Liver (tissue), 9 donors: Measurements from ENCODE around the gene CATSPER3. TPM values are rescaled to one million over a fixed set of nuclear protein-coding genes. Genes with fewer than 3 reads are reported as not detected.

Experiments
- DNase-seq: peaks from one replicate; pipeline ENCODE4 v3.0.0-alpha.2; 2017; ENCODE audit warnings: low spot score
- H3K27ac ChIP-seq, 2 donors: one replicate each; pipeline ENCODE4 v1.7.0; 2013; ENCODE audit warnings: inconsistent platforms in 2 of 2, low read length in 2 of 2, control low read depth in 1 of 2, low read depth in 1 of 2, mild to moderate bottlenecking in 1 of 2
- H3K27me3 ChIP-seq, 4 donors: one replicate each; pipeline versions ENCODE4 v1.6.1 to v1.7.0; 2013; ENCODE audit warnings: low read length in 3 of 4, inconsistent platforms in 1 of 4, mild to moderate bottlenecking in 1 of 4, moderate library complexity in 1 of 4; ENCODE audit not compliant: control insufficient read depth in 4 of 4, insufficient read depth in 4 of 4
- H3K36me3 ChIP-seq, 4 donors: one replicate each; pipeline versions ENCODE4 v1.6.1 to v1.7.0; 2013; ENCODE audit warnings: low read length in 3 of 4, mild to moderate bottlenecking in 3 of 4, low read depth in 1 of 4, moderate library complexity in 1 of 4; ENCODE audit not compliant: control insufficient read depth in 4 of 4, insufficient read depth in 3 of 4
- H3K4me1 ChIP-seq, 4 donors: one replicate each; pipeline versions ENCODE4 v1.6.1 to v1.7.0; 2013; ENCODE audit warnings: low read length in 3 of 4, mild to moderate bottlenecking in 3 of 4, moderate library complexity in 1 of 4; ENCODE audit not compliant: control insufficient read depth in 4 of 4, insufficient read depth in 4 of 4
- H3K4me3 ChIP-seq, 3 donors: one replicate each; pipeline versions ENCODE4 v1.6.1 to v1.7.0; 2013; ENCODE audit warnings: low read length in 3 of 3, control low read depth in 1 of 3, low read depth in 1 of 3, mild to moderate bottlenecking in 1 of 3
- H3K9ac ChIP-seq, 2 donors: one replicate each; pipeline ENCODE4 v1.7.0; 2013; ENCODE audit warnings: low read length in 2 of 2, mild to moderate bottlenecking in 2 of 2, moderate library complexity in 2 of 2, control low read depth in 1 of 2, low read depth in 1 of 2
- H3K9me3 ChIP-seq, 4 donors: one replicate each; pipeline versions ENCODE4 v1.6.1 to v1.7.0; 2013; ENCODE audit warnings: low read length in 3 of 4; ENCODE audit not compliant: control insufficient read depth in 4 of 4
- EGR1 ChIP-seq, 2 donors: IDR thresholded peaks; 2 replicates each; pipeline ENCODE4 v1.6.1; 2016 to 2018; ENCODE audit warnings: antibody characterized with exemption in 2 of 2, low read depth in 2 of 2
- FOXA1 ChIP-seq: IDR thresholded peaks from 2 replicates; pipeline ENCODE4 v1.6.1; 2016; ENCODE audit warnings: antibody characterized with exemption
- FOXA2 ChIP-seq: IDR thresholded peaks from 2 replicates; pipeline ENCODE4 v1.6.1; 2016; ENCODE audit warnings: antibody characterized with exemption
- GABPA ChIP-seq, 2 donors: IDR thresholded peaks in 1 of 2; conservative IDR thresholded peaks in 1 of 2; 2 replicates each; pipeline ENCODE4 v1.6.1; 2016; ENCODE audit warnings: antibody characterized with exemption in 2 of 2, mild to moderate bottlenecking in 1 of 2, moderate library complexity in 1 of 2
- HNF4A ChIP-seq, 2 donors: conservative IDR thresholded peaks; 2 replicates each; pipeline ENCODE4 v1.6.1; 2016; ENCODE audit warnings: antibody characterized with exemption in 2 of 2, mild to moderate bottlenecking in 2 of 2
- HNF4G ChIP-seq: IDR thresholded peaks from 2 replicates; pipeline ENCODE4 v1.6.1; 2016; ENCODE audit warnings: antibody characterized with exemption
- JUND ChIP-seq, 2 donors: IDR thresholded peaks; 2 replicates each; pipeline ENCODE4 v1.6.1; 2016; ENCODE audit warnings: antibody characterized with exemption in 2 of 2
- NR2F2 ChIP-seq: IDR thresholded peaks from 2 replicates; pipeline ENCODE4 v1.6.1; 2016; ENCODE audit warnings: antibody characterized with exemption
- RAD21 ChIP-seq, 2 donors: IDR thresholded peaks; 2 replicates each; pipeline ENCODE4 v1.6.1; 2016; ENCODE audit warnings: antibody characterized with exemption in 2 of 2, mild to moderate bottlenecking in 2 of 2
- RXRA ChIP-seq, 2 donors: IDR thresholded peaks; 2 replicates each; pipeline ENCODE4 v1.6.1; 2017 to 2018; ENCODE audit warnings: antibody characterized with exemption in 2 of 2, mild to moderate bottlenecking in 1 of 2
- SP1 ChIP-seq: IDR thresholded peaks from 2 replicates; pipeline ENCODE4 v1.6.1; 2018; ENCODE audit warnings: antibody characterized with exemption, mild to moderate bottlenecking
- TAF1 ChIP-seq: conservative IDR thresholded peaks from 2 replicates; pipeline ENCODE4 v1.6.1; 2016; ENCODE audit warnings: antibody characterized with exemption, mild to moderate bottlenecking
- YY1 ChIP-seq: IDR thresholded peaks from 2 replicates; pipeline ENCODE4 v1.6.1; 2016; ENCODE audit warnings: antibody characterized with exemption, mild to moderate bottlenecking
- WGBS: extraction: QIAGEN DNeasy Blood & Tissue Kit; methylation state at CpG from one replicate; pipeline ENCODE4 v1.1.7; 2013; 5-methylcytosine and 5-hydroxymethylcytosine counted together
- polyA plus RNA-seq, 2 donors: library from polyadenylated mRNA; stranded (reverse) in 1 of 2; unstranded in 1 of 2; fragments of 200-250 nt in 1 of 2; fragments of >200 nt in 1 of 2; fragmentation: Nextera tagmentation in 1 of 2; extraction: Ambion mirVana in 1 of 2; gene quantifications; one replicate each; pipeline versions ENCODE4 v1.2.1 to v1.2.3, GENCODE V29; 2013 to 2015
- total RNA-seq, 2 donors: library from RNA; depleted of rRNA; stranded (reverse); fragments of >200 nt; gene quantifications; one replicate each; pipeline ENCODE4 v1.2.3, GENCODE V29; 2014
- TF ChIP-seq, protein P1 (sequence below): IDR thresholded peaks from 2 replicates; pipeline ENCODE4 v1.6.1; 2016; ENCODE audit warnings: antibody characterized with exemption
- TF ChIP-seq, protein P2 (sequence below): IDR thresholded peaks from 2 replicates; pipeline ENCODE4 v1.6.1; 2016; ENCODE audit warnings: antibody characterized with exemption
- TF ChIP-seq, protein P3 (sequence below): fragments of 150-350 bp; IDR thresholded peaks from 2 replicates; pipeline ENCODE4 v1.5.1; 2017; ENCODE audit warnings: improper control_type of control experiment, low read depth, low read length; ENCODE audit not compliant: missing input control
- TF ChIP-seq, protein P4 (sequence below): IDR thresholded peaks from 2 replicates; pipeline ENCODE4 v1.6.1; 2016; ENCODE audit warnings: antibody characterized with exemption, mild to moderate bottlenecking
- TF ChIP-seq, protein P5 (sequence below): IDR thresholded peaks from 2 replicates; pipeline ENCODE4 v1.6.1; 2016; ENCODE audit warnings: antibody characterized with exemption
- donor health status: healthy.
- donor health status: healthy.
- donor health status: healthy.
- donor health status: healthy.
- donor health status: healthy.

CATSPER3 gene
- total and polyA plus RNA-seq, 4 donors, result 0.28 to 0.37 (median 0.34) TPM

DNA sequence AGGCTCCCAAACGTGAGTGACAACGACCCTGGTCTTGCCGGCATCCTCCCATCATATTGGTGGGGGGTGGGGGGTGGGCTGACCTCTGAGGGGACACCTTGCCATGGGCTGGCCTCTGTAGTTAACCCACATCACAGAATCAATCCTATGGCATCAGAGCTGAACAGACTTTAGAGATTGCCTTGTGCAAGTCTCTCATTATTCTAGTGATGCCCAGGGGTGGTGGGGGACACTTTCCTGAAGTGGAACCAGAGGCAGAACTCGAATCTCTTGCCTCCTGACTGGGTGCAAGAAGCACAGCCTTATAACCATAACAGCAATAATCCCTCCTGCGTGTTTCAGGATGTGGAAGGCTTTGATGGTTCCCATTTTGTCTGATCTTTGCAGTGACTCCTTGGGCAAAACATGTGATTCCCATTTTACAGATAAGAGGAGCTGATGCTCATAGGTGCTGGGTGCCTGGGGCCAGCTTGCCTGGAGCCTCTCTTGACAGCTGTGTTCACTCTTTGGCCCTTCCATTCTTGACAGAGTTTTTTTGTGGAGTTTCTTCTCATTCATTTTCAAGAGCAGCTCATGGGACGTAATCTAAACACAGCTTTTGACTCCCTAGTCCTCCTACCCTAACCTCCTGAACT lies 84.9 kb downstream of the CATSPER3 start:
- H3K9me3 ChIP-seq, result no peaks in the 10 kb centered on the region
- H3K27me3 ChIP-seq, result peaks cover 4 to 10% (median 6%) of the 10 kb centered on the region in 4 donors
- no peak overlapping the region for H3K9ac ChIP-seq
- H3K4me1 ChIP-seq, result peaks cover 0 to 1% (median 0%) of the 10 kb centered on the region in 4 donors
- no peak for DNase-seq
- no peak for TF ChIP-seq GABPA (IDR thresholded peaks at IDR 0.05 in 1 of 2, conservative IDR thresholded peaks at IDR 0.05 in 1 of 2)
- TF ChIP-seq, protein P1, sequence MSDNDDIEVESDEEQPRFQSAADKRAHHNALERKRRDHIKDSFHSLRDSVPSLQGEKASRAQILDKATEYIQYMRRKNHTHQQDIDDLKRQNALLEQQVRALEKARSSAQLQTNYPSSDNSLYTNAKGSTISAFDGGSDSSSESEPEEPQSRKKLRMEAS, result no peak
- TF ChIP-seq HNF4A (conservative IDR thresholded peaks at IDR 0.05), result no peak
- TF ChIP-seq YY1, result no peak
- TF ChIP-seq, protein P2, sequence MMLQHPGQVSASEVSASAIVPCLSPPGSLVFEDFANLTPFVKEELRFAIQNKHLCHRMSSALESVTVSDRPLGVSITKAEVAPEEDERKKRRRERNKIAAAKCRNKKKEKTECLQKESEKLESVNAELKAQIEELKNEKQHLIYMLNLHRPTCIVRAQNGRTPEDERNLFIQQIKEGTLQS, result no peak
- TF ChIP-seq, protein P3, sequence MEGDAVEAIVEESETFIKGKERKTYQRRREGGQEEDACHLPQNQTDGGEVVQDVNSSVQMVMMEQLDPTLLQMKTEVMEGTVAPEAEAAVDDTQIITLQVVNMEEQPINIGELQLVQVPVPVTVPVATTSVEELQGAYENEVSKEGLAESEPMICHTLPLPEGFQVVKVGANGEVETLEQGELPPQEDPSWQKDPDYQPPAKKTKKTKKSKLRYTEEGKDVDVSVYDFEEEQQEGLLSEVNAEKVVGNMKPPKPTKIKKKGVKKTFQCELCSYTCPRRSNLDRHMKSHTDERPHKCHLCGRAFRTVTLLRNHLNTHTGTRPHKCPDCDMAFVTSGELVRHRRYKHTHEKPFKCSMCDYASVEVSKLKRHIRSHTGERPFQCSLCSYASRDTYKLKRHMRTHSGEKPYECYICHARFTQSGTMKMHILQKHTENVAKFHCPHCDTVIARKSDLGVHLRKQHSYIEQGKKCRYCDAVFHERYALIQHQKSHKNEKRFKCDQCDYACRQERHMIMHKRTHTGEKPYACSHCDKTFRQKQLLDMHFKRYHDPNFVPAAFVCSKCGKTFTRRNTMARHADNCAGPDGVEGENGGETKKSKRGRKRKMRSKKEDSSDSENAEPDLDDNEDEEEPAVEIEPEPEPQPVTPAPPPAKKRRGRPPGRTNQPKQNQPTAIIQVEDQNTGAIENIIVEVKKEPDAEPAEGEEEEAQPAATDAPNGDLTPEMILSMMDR, result no peak
- TF ChIP-seq FOXA2, result no peak
- no peak for TF ChIP-seq JUND (IDR thresholded peaks at IDR 0.05)
- TF ChIP-seq EGR1 (IDR thresholded peaks at IDR 0.05; ENCODE audit: low read depth in 2 of 2), result no peak
- TF ChIP-seq TAF1, result no peak
- TF ChIP-seq HNF4G, result no peak
- TF ChIP-seq RAD21 (IDR thresholded peaks at IDR 0.05), result no peak
- no peak for TF ChIP-seq NR2F2
- no peak for TF ChIP-seq RXRA (IDR thresholded peaks at IDR 0.05)
- TF ChIP-seq FOXA1, result no peak
- TF ChIP-seq, protein P4, sequence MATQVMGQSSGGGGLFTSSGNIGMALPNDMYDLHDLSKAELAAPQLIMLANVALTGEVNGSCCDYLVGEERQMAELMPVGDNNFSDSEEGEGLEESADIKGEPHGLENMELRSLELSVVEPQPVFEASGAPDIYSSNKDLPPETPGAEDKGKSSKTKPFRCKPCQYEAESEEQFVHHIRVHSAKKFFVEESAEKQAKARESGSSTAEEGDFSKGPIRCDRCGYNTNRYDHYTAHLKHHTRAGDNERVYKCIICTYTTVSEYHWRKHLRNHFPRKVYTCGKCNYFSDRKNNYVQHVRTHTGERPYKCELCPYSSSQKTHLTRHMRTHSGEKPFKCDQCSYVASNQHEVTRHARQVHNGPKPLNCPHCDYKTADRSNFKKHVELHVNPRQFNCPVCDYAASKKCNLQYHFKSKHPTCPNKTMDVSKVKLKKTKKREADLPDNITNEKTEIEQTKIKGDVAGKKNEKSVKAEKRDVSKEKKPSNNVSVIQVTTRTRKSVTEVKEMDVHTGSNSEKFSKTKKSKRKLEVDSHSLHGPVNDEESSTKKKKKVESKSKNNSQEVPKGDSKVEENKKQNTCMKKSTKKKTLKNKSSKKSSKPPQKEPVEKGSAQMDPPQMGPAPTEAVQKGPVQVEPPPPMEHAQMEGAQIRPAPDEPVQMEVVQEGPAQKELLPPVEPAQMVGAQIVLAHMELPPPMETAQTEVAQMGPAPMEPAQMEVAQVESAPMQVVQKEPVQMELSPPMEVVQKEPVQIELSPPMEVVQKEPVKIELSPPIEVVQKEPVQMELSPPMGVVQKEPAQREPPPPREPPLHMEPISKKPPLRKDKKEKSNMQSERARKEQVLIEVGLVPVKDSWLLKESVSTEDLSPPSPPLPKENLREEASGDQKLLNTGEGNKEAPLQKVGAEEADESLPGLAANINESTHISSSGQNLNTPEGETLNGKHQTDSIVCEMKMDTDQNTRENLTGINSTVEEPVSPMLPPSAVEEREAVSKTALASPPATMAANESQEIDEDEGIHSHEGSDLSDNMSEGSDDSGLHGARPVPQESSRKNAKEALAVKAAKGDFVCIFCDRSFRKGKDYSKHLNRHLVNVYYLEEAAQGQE, result no peak
- H3K4me3 ChIP-seq, result no peak overlapping the region
- H3K36me3 ChIP-seq, result no peaks in the 10 kb centered on the region
- 47% methylated on average over 6 of the region's 6 CpGs for WGBS
- H3K27ac ChIP-seq, result no peak overlapping the region

DNA sequence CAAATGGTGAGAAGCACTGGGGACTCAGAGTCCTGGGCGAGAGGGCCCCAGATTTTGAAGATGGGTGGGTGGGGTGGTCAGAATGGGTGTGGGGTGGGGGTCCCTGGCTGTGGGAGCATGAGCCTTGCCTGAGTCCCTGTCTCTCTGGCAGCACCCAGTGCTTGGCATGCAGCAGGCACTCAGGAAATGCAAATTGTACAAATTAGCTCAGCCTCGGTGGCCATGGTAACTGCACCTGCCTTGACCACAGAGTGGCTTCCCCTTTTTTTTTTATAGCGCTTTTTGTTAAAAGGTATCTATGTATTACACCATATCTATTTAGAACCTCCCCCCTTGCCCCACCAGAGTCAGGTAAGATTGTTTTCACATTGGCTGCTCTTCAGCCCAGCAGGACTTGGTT lies 85.6 kb downstream of the CATSPER3 start:
- WGBS, result 68% methylated on average over 3 of the region's 3 CpGs
- Histone ChIP-seq H3K36me3 (no peaks in the 10 kb centered on the region), H3K9me3 (no peaks in the 10 kb centered on the region), H3K4me1 (peaks cover 0 to 1% (median 0%) of the 10 kb centered on the region in 4 donors), H3K27me3 (peaks cover 4 to 10% (median 6%) of the 10 kb centered on the region in 4 donors), H3K4me3 (no peak overlapping the region), H3K9ac (no peak overlapping the region), H3K27ac (no peak overlapping the region)
- DNase-seq, result no peak
- TF ChIP-seq, protein P4, result no peak
- TF ChIP-seq, protein P2, result no peak
- TF ChIP-seq, protein P1, result no peak
- TF ChIP-seq SP1 (no peak), EGR1 (IDR thresholded peaks at IDR 0.05; ENCODE audit: low read depth in 2 of 2) (no peak), FOXA2 (no peak), FOXA1 (no peak), HNF4G (no peak), RXRA (IDR thresholded peaks at IDR 0.05) (no peak), JUND (IDR thresholded peaks at IDR 0.05) (no peak), HNF4A (conservative IDR thresholded peaks at IDR 0.05) (no peak), GABPA (IDR thresholded peaks at IDR 0.05 in 1 of 2, conservative IDR thresholded peaks at IDR 0.05 in 1 of 2) (no peak), RAD21 (IDR thresholded peaks at IDR 0.05) (no peak), YY1 (no peak)
- TF ChIP-seq, protein P5, sequence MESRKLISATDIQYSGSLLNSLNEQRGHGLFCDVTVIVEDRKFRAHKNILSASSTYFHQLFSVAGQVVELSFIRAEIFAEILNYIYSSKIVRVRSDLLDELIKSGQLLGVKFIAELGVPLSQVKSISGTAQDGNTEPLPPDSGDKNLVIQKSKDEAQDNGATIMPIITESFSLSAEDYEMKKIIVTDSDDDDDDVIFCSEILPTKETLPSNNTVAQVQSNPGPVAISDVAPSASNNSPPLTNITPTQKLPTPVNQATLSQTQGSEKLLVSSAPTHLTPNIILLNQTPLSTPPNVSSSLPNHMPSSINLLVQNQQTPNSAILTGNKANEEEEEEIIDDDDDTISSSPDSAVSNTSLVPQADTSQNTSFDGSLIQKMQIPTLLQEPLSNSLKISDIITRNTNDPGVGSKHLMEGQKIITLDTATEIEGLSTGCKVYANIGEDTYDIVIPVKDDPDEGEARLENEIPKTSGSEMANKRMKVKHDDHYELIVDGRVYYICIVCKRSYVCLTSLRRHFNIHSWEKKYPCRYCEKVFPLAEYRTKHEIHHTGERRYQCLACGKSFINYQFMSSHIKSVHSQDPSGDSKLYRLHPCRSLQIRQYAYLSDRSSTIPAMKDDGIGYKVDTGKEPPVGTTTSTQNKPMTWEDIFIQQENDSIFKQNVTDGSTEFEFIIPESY, result no peak
